Measurements from ENCODE around the gene IL1F10.

DNA sequence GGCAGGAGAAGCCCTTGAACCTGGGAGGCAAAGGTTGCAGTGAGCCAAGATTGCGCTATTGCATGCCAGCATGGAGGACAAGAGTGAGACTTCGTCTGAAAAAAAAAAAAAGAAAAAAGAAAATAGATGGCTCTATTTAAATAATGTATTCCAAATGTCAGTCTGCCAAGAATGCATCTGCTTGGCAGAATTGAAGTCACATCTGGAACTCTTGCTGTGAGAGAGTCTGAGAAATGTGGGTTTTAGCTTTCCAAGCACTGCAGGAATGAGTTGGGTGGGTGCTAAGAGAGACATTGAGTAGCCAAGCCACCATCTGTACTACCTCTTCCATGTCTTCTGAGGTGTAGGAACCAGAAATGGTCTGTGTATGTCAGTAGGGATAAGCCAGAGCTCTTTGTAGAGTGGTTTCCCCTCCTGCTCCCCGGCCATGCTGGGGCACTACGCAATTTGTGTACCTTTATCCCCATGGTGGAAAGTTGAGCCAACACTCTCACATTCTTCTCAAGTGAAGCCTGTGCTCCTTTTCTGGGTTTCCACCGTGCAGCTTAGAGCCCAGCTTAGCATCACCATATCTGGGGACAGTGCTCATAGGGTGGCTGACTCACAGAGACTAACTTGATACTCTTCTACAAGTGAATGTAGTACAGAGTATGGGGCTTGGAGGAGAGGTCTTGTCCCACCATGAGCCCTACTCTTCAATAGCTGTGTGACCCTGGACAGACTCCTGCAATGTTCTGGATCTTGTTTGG is 25.3 kb downstream of the IL1F10 start:
- TF ChIP-seq POLR2AphosphoS5 (IDR thresholded peaks at IDR 0.05) (no peak), POLR2A (IDR thresholded peaks at IDR 0.05) (no peak), EP300 (IDR thresholded peaks at IDR 0.05) (no peak), CTCF (IDR thresholded peaks at IDR 0.05) (no peak)
